Posterior vena cava (tissue), 2 donors: ENCODE data around the gene RPL41. TPM values are rescaled to one million over a fixed set of nuclear protein-coding genes. Genes with fewer than 3 reads are reported as not detected.
"Not testable (repeated sequence)": the region's sequence is repeated elsewhere in the genome, so short reads cannot be mapped to it uniquely, and the experiment has no call there.

ENCODE experiments used
- DNase-seq: peaks from one replicate; pipeline ENCODE4 v3.0.0-alpha.2; 2020; ENCODE audit warnings: low spot score
- intact Hi-C, 2 donors: fragments of 100-400 bp; cut with DNase I; formaldehyde crosslinking; loops; one replicate each; pipeline versions ENCODE4 v1.14.1 to v1.14.2; 2022 to 2023
- total RNA-seq, 2 donors: library from RNA; stranded (reverse); fragmentation: NEBNext Ultra II Directional; extraction: Animal tissue kit (Norgen Biotek cat#: 25700); gene quantifications; one replicate each; pipeline ENCODE4 v1.2.1, GENCODE V29; 2021
- donor health status: DM: yes; HTN: yes; CAD: no.
- donor health status: DM: yes; HTN: yes; CAD: no.

The RPL41 gene
- total RNA-seq, 2 donors from 2014 or later, result 2,364 to 2,753 TPM

DNA sequence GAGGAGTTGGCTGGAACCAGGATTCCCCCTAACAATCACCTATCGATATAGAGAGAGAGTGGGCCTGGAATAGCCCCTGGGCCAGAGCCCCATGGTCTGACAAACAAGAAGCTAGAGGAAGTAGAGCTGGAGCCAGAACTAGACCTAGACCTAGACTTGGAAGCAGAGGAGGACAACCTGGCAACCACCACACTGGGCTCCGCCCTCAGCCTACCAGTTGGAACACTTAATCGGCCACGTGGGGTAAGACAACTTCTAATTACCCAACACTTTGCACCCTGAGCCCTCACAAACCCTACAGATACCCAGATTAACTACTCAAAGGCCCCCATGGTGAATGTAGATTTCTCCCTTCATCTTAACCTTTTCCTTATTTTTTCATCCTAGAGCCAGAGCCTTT, 16.6 kb upstream of the RPL41 start:
- intact Hi-C loops, result no loop called here
- DNase-seq, result no peak

DNA sequence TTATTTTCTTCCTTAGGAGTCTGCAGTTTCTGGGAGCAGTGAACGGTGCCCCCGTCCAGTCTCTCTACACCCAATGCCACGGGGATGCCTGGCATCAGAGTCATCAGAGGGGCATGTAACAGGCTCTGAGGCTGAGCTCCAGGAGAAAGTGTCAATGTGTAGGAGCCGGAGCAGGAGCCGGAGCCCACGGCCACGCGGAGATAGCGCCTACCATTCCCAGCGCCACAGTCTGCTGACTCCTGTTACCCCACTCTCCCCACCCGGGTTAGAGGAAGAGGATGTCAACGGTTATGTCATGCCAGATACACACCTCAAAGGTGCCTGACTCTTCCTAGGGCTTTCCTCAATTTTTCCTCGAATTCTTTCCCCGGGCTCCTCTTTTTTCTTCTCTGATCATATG, 15.4 kb upstream of the RPL41 start:
- intact Hi-C loops, result no loop called here
- no peak for DNase-seq

DNA sequence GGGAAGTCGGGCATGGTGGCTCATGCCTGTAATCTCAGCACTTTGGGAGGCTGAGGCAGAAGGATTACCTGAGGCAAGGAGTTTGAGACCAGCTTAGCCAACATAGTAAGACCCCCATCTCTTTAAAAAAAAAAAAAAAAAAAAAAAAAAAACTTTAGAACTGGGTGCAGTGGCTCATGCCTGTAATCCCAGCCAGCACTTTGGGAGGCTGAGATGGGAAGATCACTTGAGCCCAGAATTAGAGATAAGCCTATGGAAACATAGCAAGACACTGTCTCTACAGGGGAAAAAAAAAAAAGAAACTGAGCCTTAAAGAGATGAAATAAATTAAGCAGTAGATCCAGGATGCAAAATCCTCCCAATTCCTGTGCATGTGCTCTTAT, 13.8 kb upstream of the RPL41 start:
- no peak for DNase-seq
- intact Hi-C loops, result no loop called here

DNA sequence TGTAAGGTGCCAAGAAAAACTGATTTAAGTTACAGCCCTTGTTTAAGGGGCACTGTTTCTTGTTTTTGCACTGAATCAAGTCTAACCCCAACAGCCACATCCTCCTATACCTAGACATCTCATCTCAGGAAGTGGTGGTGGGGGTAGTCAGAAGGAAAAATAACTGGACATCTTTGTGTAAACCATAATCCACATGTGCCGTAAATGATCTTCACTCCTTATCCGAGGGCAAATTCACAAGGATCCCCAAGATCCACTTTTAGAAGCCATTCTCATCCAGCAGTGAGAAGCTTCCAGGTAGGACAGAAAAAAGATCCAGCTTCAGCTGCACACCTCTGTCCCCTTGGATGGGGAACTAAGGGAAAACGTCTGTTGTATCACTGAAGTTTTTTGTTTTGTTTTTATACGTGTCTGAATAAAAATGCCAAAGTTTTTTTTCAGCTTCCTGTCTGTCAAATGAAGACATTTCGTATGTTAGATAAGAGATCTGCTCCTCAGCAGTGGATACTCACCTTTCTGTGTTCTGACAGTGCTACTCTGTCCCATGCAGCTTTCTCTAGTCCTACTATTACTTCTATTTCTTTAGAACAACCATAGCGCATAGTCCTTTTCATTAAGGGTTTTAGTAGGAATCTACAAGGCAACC, 13.2 kb upstream of the RPL41 start:
- DNase-seq, result no peak
- intact Hi-C loops, result no loop called here

DNA sequence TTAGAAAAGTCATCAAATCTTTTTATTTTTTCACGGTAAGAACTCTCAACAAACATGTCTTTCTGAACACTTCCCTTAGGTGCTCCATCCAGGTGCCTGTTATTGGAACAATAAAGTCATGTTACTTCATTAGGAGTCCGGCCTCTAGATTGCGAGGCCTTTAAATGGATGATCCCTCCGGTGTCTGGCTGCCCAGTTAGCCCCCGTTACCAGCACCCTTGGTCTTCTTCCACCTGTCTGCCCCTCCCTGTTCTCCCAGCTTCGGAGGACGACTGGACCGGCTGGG, 12.7 kb upstream of the RPL41 start:
- intact Hi-C loops, result no loop called here
- no peak for DNase-seq

DNA sequence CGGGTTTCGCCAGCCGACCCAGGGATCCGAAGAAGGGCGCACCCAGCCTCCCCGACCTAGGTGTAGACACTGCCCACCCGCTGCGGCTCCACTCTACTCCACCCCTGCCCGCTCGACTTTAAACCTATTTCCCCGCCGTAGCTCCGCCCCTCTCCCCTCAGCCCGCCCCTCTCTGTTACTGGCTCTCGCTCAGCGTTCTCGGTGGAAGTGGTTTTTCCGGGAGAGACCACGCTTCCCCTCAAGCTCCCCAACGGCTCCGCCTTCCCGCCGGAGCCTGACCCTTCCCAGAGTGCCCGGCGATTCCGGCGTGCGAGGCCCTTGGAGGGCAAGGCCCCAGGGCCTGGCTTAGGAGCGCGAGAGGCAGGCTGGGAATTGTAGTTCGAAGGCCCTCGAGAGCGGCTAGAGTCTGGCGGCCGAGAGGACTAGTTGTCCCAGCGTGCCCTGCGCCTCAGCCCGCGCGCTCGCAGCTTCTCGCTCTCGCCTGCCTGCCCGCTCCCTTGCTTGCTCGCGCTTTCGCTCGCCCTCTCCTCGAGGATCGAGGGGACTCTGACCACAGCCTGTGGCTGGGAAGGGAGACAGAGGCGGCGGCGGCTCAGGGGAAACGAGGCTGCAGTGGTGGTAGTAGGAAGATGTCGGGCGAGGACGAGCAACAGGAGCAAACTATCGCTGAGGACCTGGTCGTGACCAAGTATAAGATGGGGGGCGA, 12.2 kb upstream of the RPL41 start, which contains the start of gene PA2G4:
PA2G4 (plus strand) TSS at position 451 of the 706 bp plus-strand sequence; CDS start at position 630, 179 bp downstream.
- DNase-seq, result peak; percentile 99
- intact Hi-C loops, result no loop called here

DNA sequence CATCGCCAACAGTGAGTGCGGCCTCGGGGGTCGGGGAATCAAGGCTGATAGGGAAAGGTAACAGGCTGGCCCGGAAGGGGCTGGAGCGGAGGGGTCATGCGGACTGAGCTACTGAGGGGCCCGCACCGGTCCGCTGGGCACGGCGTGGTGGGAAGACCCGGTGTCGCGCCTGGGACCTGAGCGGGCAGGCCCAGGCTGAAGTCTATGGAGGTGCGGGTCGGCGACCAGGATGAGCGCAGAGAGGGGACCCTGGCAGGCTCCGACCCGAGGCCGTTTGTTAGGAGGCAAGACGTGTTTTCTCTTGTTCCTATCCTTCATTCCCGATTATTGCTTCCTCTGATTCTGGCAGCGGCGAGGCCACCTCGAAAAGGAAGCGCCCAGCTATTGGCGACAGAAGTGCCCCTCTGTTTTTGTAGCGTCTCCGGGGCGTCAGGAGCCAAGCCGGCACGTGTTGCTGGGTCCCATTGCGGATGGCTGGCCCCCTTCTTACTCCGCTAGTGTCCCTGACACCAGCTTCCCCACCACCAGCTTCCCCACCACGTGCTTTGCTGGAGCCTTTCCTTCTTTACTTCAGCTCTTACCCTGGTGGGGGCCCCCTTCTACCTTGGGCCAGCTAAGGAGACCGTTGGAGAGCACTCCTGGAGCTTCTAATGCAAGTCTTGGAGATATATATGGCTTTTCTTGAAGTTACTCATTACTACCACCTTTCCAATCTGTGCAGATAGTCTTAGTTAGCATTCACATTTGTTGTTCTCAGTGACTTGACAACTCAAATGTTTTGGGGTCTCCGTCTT, 11.4 kb upstream of the RPL41 start:
- intact Hi-C loops, result no loop called here
- peak; percentile 84 for DNase-seq

DNA sequence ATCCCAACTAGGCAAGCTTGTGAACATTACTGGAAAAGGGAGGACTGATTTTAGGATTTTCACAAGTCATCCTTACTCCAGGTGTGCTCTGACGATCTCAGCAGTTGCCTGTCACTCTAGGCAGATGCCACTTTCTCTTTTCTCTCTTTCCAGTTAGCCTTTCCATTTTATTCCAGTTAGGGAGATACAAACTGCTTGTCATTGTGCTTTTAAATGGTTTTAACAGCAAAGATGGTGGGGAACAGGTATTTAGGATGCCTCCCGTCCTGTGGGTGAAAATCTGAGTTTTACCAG, 10.9 kb upstream of the RPL41 start:
- intact Hi-C loops, result no loop called here
- no peak for DNase-seq

DNA sequence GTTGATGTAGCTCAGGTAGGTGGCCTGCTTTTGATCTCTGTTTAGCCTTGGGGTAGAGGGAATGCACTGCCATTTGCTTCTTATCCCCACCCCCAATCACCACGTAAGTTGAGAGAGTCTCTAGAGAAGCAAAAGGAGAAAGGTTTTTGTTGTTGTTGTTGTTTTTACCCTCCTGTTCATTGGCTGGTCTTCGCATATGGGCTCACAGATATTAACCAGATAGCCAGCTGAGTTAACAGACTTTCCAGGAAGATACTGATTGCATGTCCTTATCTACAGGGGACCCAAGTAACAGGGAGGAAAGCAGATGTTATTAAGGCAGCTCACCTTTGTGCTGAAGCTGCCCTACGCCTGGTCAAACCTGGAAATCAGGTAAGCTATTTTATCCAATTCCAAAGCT, 9.2 kb upstream of the RPL41 start:
- DNase-seq, result no peak
- intact Hi-C loops, result no loop called here

DNA sequence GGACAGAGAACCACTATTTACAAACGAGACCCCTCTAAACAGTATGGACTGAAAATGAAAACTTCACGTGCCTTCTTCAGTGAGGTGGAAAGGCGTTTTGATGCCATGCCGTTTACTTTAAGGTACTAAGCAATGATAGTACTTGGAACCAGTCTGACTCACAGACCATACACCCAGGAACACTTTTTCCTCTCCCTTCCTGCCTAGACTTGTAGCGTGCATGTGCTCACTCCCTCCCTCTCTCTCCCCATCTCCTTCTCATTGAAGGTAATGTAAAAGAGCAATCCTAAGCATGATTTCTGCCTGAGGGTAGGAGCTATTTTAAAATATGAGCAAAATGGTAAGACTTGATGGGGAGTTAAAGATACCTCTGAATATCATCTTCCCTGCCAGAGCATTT, 5.9 kb upstream of the RPL41 start:
- intact Hi-C loops, result no loop called here
- no peak for DNase-seq

DNA sequence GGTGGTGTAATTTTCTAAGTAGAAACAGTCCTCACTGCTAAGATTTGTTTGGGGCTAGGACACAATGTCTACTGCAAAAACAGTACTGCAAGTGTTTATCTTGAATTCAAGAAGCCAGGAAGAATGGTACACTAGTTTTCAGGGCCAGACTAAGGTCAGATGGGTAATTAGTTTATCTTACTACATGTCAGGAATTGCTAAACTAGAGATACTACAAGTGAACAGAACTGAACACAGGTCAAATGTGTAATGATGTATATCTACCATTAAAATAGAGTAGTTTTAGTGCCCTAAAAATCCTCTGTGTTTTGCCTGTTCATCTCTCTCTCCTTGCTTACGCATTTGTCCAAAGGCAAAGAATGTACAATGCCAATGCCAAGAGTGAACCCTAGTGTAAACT, 2.3 kb upstream of the RPL41 start:
- DNase-seq, result no peak
- intact Hi-C loops, result no loop called here

DNA sequence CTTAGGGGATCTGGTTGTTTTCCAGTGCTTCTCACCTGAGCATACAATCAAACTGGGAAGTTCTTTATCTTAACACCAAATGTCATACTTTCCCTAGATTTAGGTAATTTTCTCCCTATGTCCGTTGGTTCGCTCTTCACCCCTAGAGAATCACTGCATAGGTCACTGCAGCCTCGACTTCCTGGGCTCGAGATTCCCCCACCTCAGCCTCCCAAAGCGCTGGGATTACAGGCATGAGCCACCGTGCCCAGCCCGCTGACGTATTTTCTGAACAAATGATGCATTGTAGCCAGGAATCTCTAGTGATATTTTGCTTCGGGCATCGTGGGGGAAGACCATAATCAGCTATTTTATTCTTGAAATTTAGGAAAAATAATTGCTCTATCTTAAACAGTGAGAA, 1.1 kb upstream of the RPL41 start:
- intact Hi-C loops, result no loop called here
- no peak for DNase-seq

DNA sequence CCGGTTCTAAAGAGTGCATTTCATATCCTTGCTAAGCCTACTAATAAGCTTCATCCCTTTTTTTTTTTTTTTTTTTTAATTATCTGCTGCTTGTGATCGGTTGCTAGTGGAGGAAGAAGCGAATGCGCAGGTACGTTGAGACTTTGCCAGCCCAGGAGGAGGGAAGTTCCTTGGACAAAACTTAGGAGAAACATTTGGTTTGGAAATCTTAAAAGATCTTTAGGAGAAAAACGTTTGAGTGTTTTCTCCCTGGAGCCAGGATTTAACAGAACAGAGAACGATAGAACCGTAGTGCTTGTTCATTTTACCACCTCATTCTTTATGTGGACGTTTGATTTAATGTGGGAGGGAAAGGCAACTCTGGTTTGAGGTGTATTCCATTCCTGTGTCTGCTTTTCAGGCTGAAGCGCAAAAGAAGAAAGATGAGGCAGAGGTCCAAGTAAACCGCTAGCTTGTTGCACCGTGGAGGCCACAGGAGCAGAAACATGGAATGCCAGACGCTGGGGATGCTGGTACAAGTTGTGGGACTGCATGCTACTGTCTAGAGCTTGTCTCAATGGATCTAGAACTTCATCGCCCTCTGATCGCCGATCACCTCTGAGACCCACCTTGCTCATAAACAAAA, 761 bp downstream of the RPL41 start:
- DNase-seq, intact Hi-C loops: not testable (repeated sequence)

DNA sequence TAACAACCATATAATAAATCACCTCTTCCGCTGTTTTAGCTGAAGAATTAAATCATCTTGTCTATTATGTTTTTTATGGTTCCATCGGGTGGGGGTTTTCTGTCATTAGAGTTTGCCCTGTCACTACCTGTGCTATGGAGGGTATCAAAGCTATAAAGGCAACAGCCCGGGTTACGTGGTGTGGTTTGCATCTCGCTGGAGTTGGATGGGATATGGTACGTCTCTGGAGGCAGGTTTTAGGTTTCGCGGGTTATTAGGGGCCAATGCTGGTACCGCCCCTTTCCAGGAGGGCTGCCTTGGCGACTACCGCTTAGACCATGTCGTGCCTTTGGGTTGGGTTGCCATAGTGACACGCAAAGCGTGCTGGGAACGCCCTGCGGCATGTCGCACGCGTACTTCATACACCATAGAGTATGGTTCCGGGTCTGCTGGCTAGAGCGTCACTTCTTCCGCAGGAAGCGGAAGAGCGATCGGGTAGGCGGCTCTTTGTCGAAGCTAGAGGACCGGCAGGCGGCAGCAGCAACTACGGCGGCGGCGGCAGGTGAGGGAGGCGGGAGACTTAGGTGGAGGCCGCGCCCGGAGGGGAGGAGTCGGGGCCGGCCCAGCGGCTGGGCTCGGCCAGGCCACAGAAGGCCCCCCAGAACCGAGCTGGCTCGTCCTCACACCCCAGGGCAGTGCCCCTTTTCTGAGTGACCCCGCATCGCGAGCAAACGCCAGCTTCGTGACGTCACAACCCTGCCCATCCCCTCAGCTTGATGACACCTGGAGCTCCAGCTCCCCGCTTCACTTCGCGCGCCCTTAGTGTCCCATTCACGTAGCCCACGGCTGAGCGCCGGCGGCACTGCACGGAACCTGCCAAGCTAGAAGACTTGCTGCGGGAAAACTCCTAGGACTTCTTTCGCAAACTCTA, 1.6 kb downstream of the RPL41 start, which contains the start of gene ZC3H10:
ZC3H10 (plus strand) TSS at position 489 of the 910 bp plus-strand sequence. CDS start 2,297 bp downstream, outside the sequence.
- DNase-seq, result peak; percentile 99
- intact Hi-C loops, result loop anchor here in 1 of 2 donors (2.0 kb wide), 1 partner anchor 73 kb away; no protein-coding TSS in a partner anchor

DNA sequence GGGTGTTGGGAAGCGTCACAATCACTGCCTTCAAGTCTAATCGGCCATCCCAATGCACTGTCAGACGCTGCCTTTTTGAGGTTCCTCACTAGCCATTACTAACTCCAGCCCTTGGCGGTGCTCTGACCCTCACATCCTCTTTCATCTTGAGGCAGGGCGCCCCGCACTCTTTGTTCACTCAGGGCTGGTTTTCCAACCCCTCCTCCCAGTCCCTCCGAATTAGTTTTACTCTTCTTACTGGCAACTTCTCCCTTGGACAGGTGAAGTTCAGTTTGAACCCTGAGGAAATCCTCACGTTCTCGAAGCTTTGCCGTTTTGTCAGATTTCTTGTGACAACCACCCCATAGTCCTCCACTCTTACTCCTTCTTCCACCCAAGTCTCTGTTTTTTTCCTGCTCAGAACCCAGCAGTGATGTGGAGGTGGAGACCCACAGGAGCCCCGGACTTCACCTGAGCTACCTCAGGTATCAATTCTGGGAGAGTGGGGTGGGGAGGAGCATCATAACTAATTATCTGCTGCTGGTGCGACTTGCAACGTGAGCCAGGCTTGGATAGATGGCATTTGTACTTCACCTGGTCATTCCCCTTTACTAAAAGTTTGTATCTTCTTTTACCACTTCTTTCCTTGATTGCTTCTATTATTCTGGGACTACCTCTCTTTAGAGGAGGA, 2.4 kb downstream of the RPL41 start:
- DNase-seq, result no peak
- intact Hi-C loops, result loop anchor here in 1 of 2 donors (2.0 kb wide), 1 partner anchor 72 kb away; no protein-coding TSS in a partner anchor

DNA sequence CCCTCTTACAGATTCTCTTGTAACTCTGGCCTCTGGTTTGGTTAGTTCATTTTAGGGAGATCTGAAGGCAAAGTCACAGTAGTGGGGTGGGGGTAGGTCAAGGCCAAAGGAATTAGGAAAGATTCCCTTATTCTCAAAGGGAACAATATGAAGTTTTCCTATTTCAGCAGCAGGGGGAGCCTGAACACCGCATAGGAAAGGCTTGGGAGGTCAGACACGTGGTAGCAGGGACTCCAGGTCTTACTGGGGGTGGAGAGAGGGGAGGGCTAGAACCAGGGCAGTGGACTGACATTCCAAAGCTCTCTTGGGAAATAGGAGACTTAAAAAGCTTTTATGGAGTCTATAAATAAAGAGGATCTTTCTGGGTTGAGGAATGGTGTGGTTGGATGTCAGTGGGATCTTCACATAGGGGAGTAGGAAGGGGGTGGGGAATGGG, 2.9 kb downstream of the RPL41 start:
- DNase-seq, result no peak
- intact Hi-C loops, result loop anchor here in 1 of 2 donors (2.0 kb wide), 1 partner anchor 71 kb away; no protein-coding TSS in a partner anchor

DNA sequence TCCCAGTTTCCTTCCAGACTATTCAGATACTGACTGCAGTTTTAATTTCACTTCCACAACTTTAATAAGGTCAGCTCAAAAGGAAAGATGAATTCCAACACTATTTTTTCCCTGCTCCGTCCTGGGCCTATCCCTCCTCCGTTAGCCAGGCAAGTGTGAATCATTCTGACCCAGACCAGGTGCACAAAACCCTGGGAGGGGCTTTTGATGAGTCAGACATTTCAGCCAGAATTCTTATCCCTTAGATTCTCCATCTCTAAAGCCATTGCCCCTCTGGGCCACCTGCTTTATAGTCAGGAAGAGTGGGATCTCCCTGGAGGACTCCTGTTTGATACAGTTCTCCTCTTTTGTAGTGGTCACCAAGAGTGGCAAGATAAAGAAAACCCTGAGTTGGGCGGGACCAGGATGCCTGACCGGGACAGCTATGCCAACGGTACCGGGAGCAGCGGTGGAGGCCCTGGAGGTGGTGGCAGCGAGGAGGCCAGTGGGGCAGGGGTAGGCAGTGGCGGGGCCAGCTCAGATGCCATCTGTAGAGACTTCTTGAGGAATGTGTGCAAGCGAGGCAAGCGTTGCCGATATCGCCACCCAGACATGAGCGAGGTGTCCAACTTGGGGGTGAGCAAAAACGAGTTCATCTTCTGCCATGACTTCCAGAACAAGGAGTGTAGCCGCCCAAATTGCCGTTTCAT, 3.9 kb downstream of the RPL41 start:
- no peak for DNase-seq
- intact Hi-C loops, result no loop called here
